ENCODE measurements around the gene HOXB9.

HOXB9 gene

GRCh38 chr17:48610282-48611211, 15.6 kb downstream of the HOXB9 start, which contains the start of gene HOXB7:
HOXB7 (minus strand) TSS chr17:48611017; CDS start chr17:48610918, 99 bp downstream.
- DNase-seq (ENCODE audit: low spot score), result peak; percentile 67

GRCh38 chr17:48609759-48610281, 16.3 kb downstream of the HOXB9 start:
- DNase-seq (ENCODE audit: low spot score), result no peak

GRCh38 chr17:48609033-48609432, 17.1 kb downstream of the HOXB9 start:
- DNase-seq (ENCODE audit: low spot score), result no peak

- no peak for DNase-seq (ENCODE audit: low spot score)
Observed at GRCh38 chr17:48608494-48608834, 17.7 kb downstream of the HOXB9 start.

- no peak for DNase-seq (ENCODE audit: low spot score)
Observed at GRCh38 chr17:48606892-48607614, 19.1 kb downstream of the HOXB9 start.

- no peak for DNase-seq (ENCODE audit: low spot score)
Observed at GRCh38 chr17:48605991-48606891, 19.9 kb downstream of the HOXB9 start.

- DNase-seq (ENCODE audit: low spot score), result no peak
Observed at GRCh38 chr17:48605409-48605919, 20.7 kb downstream of the HOXB9 start.

GRCh38 chr17:48604770-48605329, 21.3 kb downstream of the HOXB9 start, which contains the start of gene HOXB6:
HOXB6 (minus strand) TSS chr17:48604986; CDS start chr17:48598150, 6,836 bp downstream.
- no peak for DNase-seq (ENCODE audit: low spot score)

- no peak for DNase-seq (ENCODE audit: low spot score)
Observed at GRCh38 chr17:48603959-48604769, 22.0 kb downstream of the HOXB9 start.

- DNase-seq (ENCODE audit: low spot score), result no peak
Observed at GRCh38 chr17:48601539-48602425, 24.4 kb downstream of the HOXB9 start.

- no peak for DNase-seq (ENCODE audit: low spot score)
Observed at GRCh38 chr17:48601207-48601538, 25.0 kb downstream of the HOXB9 start.

- no peak for DNase-seq (ENCODE audit: low spot score)
Observed at GRCh38 chr17:48600244-48601098, 25.7 kb downstream of the HOXB9 start.

GRCh38 chr17:48599354-48599753, 26.8 kb downstream of the HOXB9 start:
- DNase-seq (ENCODE audit: low spot score), result no peak

- no peak for DNase-seq (ENCODE audit: low spot score)
Observed at GRCh38 chr17:48598736-48599135, 27.4 kb downstream of the HOXB9 start.

GRCh38 chr17:48597778-48598631, 28.2 kb downstream of the HOXB9 start:
- DNase-seq (ENCODE audit: low spot score), result no peak

- no peak for DNase-seq (ENCODE audit: low spot score)
Observed at GRCh38 chr17:48597528-48597777, 28.7 kb downstream of the HOXB9 start.

GRCh38 chr17:48596735-48597527, 29.2 kb downstream of the HOXB9 start:
- DNase-seq (ENCODE audit: low spot score), result no peak
